ENCODE measurements around the gene CENPM.

- TF ChIP-seq CTCF (IDR thresholded peaks at IDR 0.05; ENCODE audit: insufficient read depth, low read depth, low read length) (no peak), EZH2 (IDR thresholded peaks at IDR 0.05; ENCODE audit: insufficient read depth, low read length) (peak; percentile 95)
These were observed 35.8 kb downstream of the CENPM start for GRCh38 chr22:41911001-41911611.

All from astrocyte (in vitro differentiated cells and primary cell).